Adipocyte (in vitro differentiated cells): ENCODE data around the gene GAL3ST3.

Experiments
- DNase-seq: peaks from one replicate; pipeline ENCODE4 v3.0.0-alpha.2; 2015; ENCODE audit warnings: low read depth
- H3K27me3 ChIP-seq: replicated peaks from 2 replicates; pipeline ENCODE4 v1.7.0; 2013; ENCODE audit warnings: mild to moderate bottlenecking, low read length, moderate library complexity; ENCODE audit not compliant: control insufficient read depth, insufficient read depth
- H3K36me3 ChIP-seq: 2 replicates; pipeline ENCODE4 v1.7.0; 2013; ENCODE audit warnings: low read length, mild to moderate bottlenecking, moderate library complexity; ENCODE audit not compliant: control insufficient read depth, insufficient read depth, severe bottlenecking
- H3K4me1 ChIP-seq: 2 replicates; pipeline ENCODE4 v1.7.0; 2013; ENCODE audit warnings: mild to moderate bottlenecking, low read length, moderate library complexity; ENCODE audit not compliant: control insufficient read depth, insufficient read depth
- H3K4me3 ChIP-seq: 2 replicates; pipeline ENCODE4 v1.7.0; 2013; ENCODE audit warnings: mild to moderate bottlenecking, low read length, moderate library complexity
- H3K9ac ChIP-seq: 2 replicates; pipeline ENCODE4 v1.7.0; 2013; ENCODE audit warnings: mild to moderate bottlenecking, low read length, moderate library complexity
- H3K9me3 ChIP-seq: 2 replicates; pipeline ENCODE4 v1.7.0; 2013; ENCODE audit warnings: mild to moderate bottlenecking, low read length, moderate library complexity; ENCODE audit not compliant: control insufficient read depth

GAL3ST3 gene

GRCh38 chr11:66017321-66017720, 31.6 kb downstream of the GAL3ST3 start:
- H3K27me3 ChIP-seq, result no peaks in the 10 kb centered on the region
- H3K4me1 ChIP-seq, result peaks cover 4% of the 10 kb centered on the region
- DNase-seq, result no peak
- no peak overlapping the region for H3K4me3 ChIP-seq
- H3K36me3 ChIP-seq, result no peaks in the 10 kb centered on the region
- no peaks in the 10 kb centered on the region for H3K9me3 ChIP-seq
- no peak overlapping the region for H3K9ac ChIP-seq

GRCh38 chr11:66016793-66017177, 32.2 kb downstream of the GAL3ST3 start:
- Histone ChIP-seq H3K9ac (no peak overlapping the region), H3K4me3 (no peak overlapping the region), H3K9me3 (no peaks in the 10 kb centered on the region), H3K36me3 (no peaks in the 10 kb centered on the region), H3K27me3 (no peaks in the 10 kb centered on the region), H3K4me1 (peaks cover 4% of the 10 kb centered on the region)
- no peak for DNase-seq

GRCh38 chr11:66015936-66016792, 32.8 kb downstream of the GAL3ST3 start:
- no peak for DNase-seq
- H3K4me1 ChIP-seq, result peaks cover 2% of the 10 kb centered on the region
- no peak overlapping the region for H3K9ac ChIP-seq
- no peaks in the 10 kb centered on the region for H3K9me3 ChIP-seq
- H3K36me3 ChIP-seq, result no peaks in the 10 kb centered on the region
- H3K27me3 ChIP-seq, result peaks cover 4% of the 10 kb centered on the region
- H3K4me3 ChIP-seq, result no peak overlapping the region

- Histone ChIP-seq H3K4me3 (no peak overlapping the region), H3K4me1 (no peaks in the 10 kb centered on the region), H3K9me3 (no peaks in the 10 kb centered on the region), H3K9ac (no peak overlapping the region), H3K36me3 (no peaks in the 10 kb centered on the region), H3K27me3 (peaks cover 4% of the 10 kb centered on the region)
- peak; percentile 54 for DNase-seq
These were observed 33.5 kb downstream of the GAL3ST3 start for GRCh38 chr11:66015454-66015881.

GRCh38 chr11:66014804-66015453, 34.0 kb downstream of the GAL3ST3 start:
- Histone ChIP-seq H3K27me3 (peaks cover 4% of the 10 kb centered on the region), H3K4me3 (no peak overlapping the region)
- DNase-seq, result peak; percentile 9

GRCh38 chr11:66013762-66014100, 35.2 kb downstream of the GAL3ST3 start:
- Histone ChIP-seq H3K27me3 (peaks cover 4% of the 10 kb centered on the region), H3K4me3 (no peak overlapping the region), H3K9me3 (no peaks in the 10 kb centered on the region), H3K4me1 (no peaks in the 10 kb centered on the region), H3K36me3 (no peaks in the 10 kb centered on the region), H3K9ac (no peak overlapping the region)
- no peak for DNase-seq

More at GRCh38 chr11:66014804-66015453, 34.0 kb downstream of the GAL3ST3 start:
- H3K9me3 ChIP-seq, result no peaks in the 10 kb centered on the region
- H3K9ac ChIP-seq, result no peak overlapping the region
- H3K36me3 ChIP-seq, result no peaks in the 10 kb centered on the region
- no peaks in the 10 kb centered on the region for H3K4me1 ChIP-seq

GRCh38 chr11:66012946-66013761, 35.8 kb downstream of the GAL3ST3 start:
- H3K27me3 ChIP-seq, result peaks cover 4% of the 10 kb centered on the region
- H3K9ac ChIP-seq, result no peak overlapping the region
- no peaks in the 10 kb centered on the region for H3K9me3 ChIP-seq
- H3K4me3 ChIP-seq, result no peak overlapping the region
- H3K36me3 ChIP-seq, result no peaks in the 10 kb centered on the region
- DNase-seq, result no peak
- H3K4me1 ChIP-seq, result no peaks in the 10 kb centered on the region

GRCh38 chr11:66012371-66012945, 36.5 kb downstream of the GAL3ST3 start:
- Histone ChIP-seq H3K27me3 (peaks cover 4% of the 10 kb centered on the region), H3K9me3 (no peaks in the 10 kb centered on the region)

GRCh38 chr11:66011785-66012303, 37.1 kb downstream of the GAL3ST3 start, which contains the start of gene CST6:
Gene CST6 (plus strand): TSS chr11:66012008. CDS start chr11:66012045, 37 bp downstream.
- no peaks in the 10 kb centered on the region for H3K4me1 ChIP-seq
- no peak within 1 kb of the TSS for H3K9ac ChIP-seq
- no peak within 1 kb of the TSS for H3K4me3 ChIP-seq
- peaks cover 4% of the 10 kb centered on the region for H3K27me3 ChIP-seq
- no peaks in the 10 kb centered on the region for H3K9me3 ChIP-seq
- DNase-seq, result no peak
- no peaks in the 10 kb centered on the region for H3K36me3 ChIP-seq

More at GRCh38 chr11:66012371-66012945, 36.5 kb downstream of the GAL3ST3 start:
- Histone ChIP-seq H3K4me1 (no peaks in the 10 kb centered on the region), H3K4me3 (no peak overlapping the region), H3K9ac (no peak overlapping the region), H3K36me3 (no peaks in the 10 kb centered on the region)
- no peak for DNase-seq

GRCh38 chr11:66011239-66011784, 37.6 kb downstream of the GAL3ST3 start:
- Histone ChIP-seq H3K27me3 (peaks cover 4% of the 10 kb centered on the region), H3K4me3 (no peak overlapping the region)

More at GRCh38 chr11:66011239-66011784, 37.6 kb downstream of the GAL3ST3 start:
- Histone ChIP-seq H3K36me3 (no peaks in the 10 kb centered on the region), H3K4me1 (no peaks in the 10 kb centered on the region), H3K9ac (no peak overlapping the region), H3K9me3 (no peaks in the 10 kb centered on the region)
- DNase-seq, result no peak
